Transverse colon (tissue), 4 donors: Measurements from ENCODE around the gene MKI67. TPM values are rescaled to one million over a fixed set of nuclear protein-coding genes. Genes with fewer than 3 reads are reported as not detected.

Experiments
- DNase-seq: peaks from one replicate; pipeline ENCODE4 v3.0.0-alpha.2; 2019
- H3K27ac ChIP-seq, 4 donors: fragments of 200-600 bp; sonication (generic); 2 replicates each; pipeline ENCODE4 v1.5.1; 2016 to 2018; ENCODE audit warnings: inconsistent platforms in 4 of 4
- H3K27me3 ChIP-seq: fragments of 200-600 bp; sonication (generic); 2 replicates; pipeline ENCODE4 v1.5.1; 2017; ENCODE audit warnings: inconsistent platforms
- H3K36me3 ChIP-seq, 4 donors: fragments of 200-600 bp; sonication (generic); 2 replicates each; pipeline ENCODE4 v1.5.1; 2017 to 2019; ENCODE audit warnings: inconsistent platforms in 4 of 4
- H3K4me1 ChIP-seq, 4 donors: fragments of 200-600 bp; sonication (generic); 2 replicates each; pipeline ENCODE4 v1.5.1; 2017 to 2020; ENCODE audit warnings: inconsistent platforms in 4 of 4
- H3K4me3 ChIP-seq, 4 donors: fragments of 200-600 bp; sonication (generic); 1 replicate in 1 of 4; 2 replicates in 3 of 4; pipeline versions ENCODE4 v1.5.1 to v1.6.1; 2017 to 2019; ENCODE audit warnings: inconsistent platforms in 4 of 4
- H3K9me3 ChIP-seq, 2 donors: fragments of 200-600 bp; sonication (generic); 2 replicates each; pipeline ENCODE4 v1.5.1; 2017 to 2019; ENCODE audit warnings: inconsistent platforms in 2 of 2
- EP300 ChIP-seq: sonication (generic); formaldehyde crosslinking; IDR thresholded peaks from one replicate; pipeline ENCODE4 v1.6.1; 2017; ENCODE audit warnings: antibody characterized with exemption, low read depth
- POLR2A ChIP-seq: fragments of 450-650 bp; IDR thresholded peaks from one replicate; pipeline ENCODE4 v1.6.1; 2016; ENCODE audit warnings: antibody characterized with exemption, mild to moderate bottlenecking, moderate library complexity
- POLR2AphosphoS5 ChIP-seq, 3 donors: sonication (generic); formaldehyde crosslinking; IDR thresholded peaks; one replicate each; pipeline ENCODE4 v1.6.1; 2016; ENCODE audit warnings: antibody characterized with exemption in 3 of 3
- WGBS, 2 donors: methylation state at CpG; one replicate each; pipeline ENCODE4 v1.1.5; 2018; ENCODE audit warnings: low coverage in 1 of 2; 5-methylcytosine and 5-hydroxymethylcytosine counted together
- in situ Hi-C, 4 donors: fragments of 200-750 bp; cut with MboI; loops; one replicate each; pipeline versions ENCODE4 v1.15.0 to v1.15.1; 2017; ENCODE audit warnings: low sequenced_read_pairs in 3 of 4, low pct_ligation_motif_present in 1 of 4, low pct_unique_long_range_greater_than_20kb in 1 of 4
- intact Hi-C: fragments of 100-400 bp; cut with DNase I; formaldehyde crosslinking; loops from one replicate; pipeline ENCODE4 v1.15.1; 2023; ENCODE audit warnings: low total_unique reads
- total RNA-seq, 4 donors: library from RNA; depleted of rRNA; stranded (reverse); fragments of >200 nt; gene quantifications; one replicate each; pipeline ENCODE4 v1.1.0, GENCODE V29; 2016
- TF ChIP-seq, protein P1 (sequence below), 5 experiments: fragments of 200-600 bp in 3 of 5; fragments of 450-650 bp in 2 of 5; sonication (generic) in 3 of 5; IDR thresholded peaks; 1 replicate in 2 of 5; 2 replicates in 3 of 5; pipeline ENCODE4 v1.5.1; 2016 to 2017; ENCODE audit warnings: antibody characterized with exemption in 5 of 5, inconsistent platforms in 3 of 5, mild to moderate bottlenecking in 2 of 5, moderate library complexity in 1 of 5

MKI67 gene
- total RNA-seq, 4 donors from 2014 or later = 4.5 to 40.8 (median 8.4) TPM

GRCh38 chr10:128047991-128048818 lies 78.0 kb downstream of the MKI67 start:
- Histone ChIP-seq H3K36me3 (no peaks in the 10 kb centered on the region), H3K4me3 (peak overlapping the region in 3 of 4 donors; percentile 3 to 43 (median 7)), H3K4me1 (peaks cover 3 to 30% (median 12%) of the 10 kb centered on the region in 4 donors), H3K27me3 (no peaks in the 10 kb centered on the region), H3K9me3 (no peaks in the 10 kb centered on the region), H3K27ac (peak overlapping the region; percentile 77 to 84 (median 82))
- peak; percentile 38 for DNase-seq
- 12 to 15% methylated on average over 9 to 21 of the region's 21 CpGs for WGBS, 2 donors
- TF ChIP-seq POLR2AphosphoS5 (IDR thresholded peaks at IDR 0.05) = peak in 1 of 3 donors; percentile 32
- TF ChIP-seq EP300 = no peak
- intact Hi-C loops = no loop called here
- in situ Hi-C loops = no loop called here

DNA sequence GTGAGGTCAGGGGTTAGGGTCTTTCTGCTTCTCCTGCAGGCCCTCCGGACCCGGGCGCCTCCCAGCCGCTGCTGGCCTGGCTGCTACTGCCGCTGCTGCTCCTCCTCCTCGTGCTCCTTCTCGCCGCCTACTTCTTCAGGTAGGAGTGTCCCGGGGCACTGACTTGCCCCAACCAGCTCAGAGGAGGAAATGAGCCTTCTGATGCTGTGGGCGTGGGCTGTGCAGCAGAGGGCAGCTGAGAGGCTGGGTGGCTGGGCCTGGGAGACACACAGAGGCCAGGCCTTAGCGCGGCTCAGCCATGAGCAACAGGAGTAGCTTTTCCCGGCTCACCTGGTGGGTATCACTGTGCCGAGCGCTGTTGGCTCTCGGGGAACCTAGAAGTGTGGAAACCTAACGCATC lies 78.9 kb downstream of the MKI67 start:
- Histone ChIP-seq H3K36me3 (no peaks in the 10 kb centered on the region), H3K4me3 (peak overlapping the region in 3 of 4 donors; percentile 3 to 43 (median 8)), H3K27me3 (no peaks in the 10 kb centered on the region), H3K4me1 (peaks cover 3 to 30% (median 12%) of the 10 kb centered on the region in 4 donors), H3K9me3 (no peaks in the 10 kb centered on the region), H3K27ac (peak overlapping the region; percentile 77 to 84 (median 82))
- TF ChIP-seq POLR2AphosphoS5 (IDR thresholded peaks at IDR 0.05) = peak; percentile 79 to 87 (median 85)
- peak; percentile 83 for TF ChIP-seq POLR2A
- no peak for TF ChIP-seq EP300
- 26% methylated on average over 17 of the region's 17 CpGs; no CpG with 5 or more reads in 1 of the 2 donors for WGBS, 2 donors
- intact Hi-C loops = no loop called here
- in situ Hi-C loops = no loop called here
- DNase-seq = peak; percentile 92

DNA sequence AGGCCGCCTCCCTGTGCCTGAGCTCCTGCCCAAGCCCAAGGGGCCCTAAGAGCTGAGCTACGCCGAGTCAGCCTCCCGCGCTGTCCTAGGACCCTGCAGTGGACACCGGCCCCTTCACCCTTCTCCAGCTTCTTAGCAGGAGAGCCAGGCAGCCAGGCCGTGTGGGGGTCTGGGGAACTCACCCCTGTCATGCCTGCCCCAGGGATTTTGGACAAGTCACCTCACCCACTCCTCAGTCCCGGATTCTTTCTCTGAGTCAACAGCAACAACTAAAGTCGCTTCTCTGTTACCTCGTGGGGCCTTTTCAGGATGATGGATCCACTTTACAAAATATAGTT lies 79.3 kb downstream of the MKI67 start:
- intact Hi-C loops (no loop called here), in situ Hi-C loops (no loop called here)
- TF ChIP-seq POLR2A (no peak), EP300 (no peak), POLR2AphosphoS5 (IDR thresholded peaks at IDR 0.05) (no peak)
- TF ChIP-seq, protein P1, sequence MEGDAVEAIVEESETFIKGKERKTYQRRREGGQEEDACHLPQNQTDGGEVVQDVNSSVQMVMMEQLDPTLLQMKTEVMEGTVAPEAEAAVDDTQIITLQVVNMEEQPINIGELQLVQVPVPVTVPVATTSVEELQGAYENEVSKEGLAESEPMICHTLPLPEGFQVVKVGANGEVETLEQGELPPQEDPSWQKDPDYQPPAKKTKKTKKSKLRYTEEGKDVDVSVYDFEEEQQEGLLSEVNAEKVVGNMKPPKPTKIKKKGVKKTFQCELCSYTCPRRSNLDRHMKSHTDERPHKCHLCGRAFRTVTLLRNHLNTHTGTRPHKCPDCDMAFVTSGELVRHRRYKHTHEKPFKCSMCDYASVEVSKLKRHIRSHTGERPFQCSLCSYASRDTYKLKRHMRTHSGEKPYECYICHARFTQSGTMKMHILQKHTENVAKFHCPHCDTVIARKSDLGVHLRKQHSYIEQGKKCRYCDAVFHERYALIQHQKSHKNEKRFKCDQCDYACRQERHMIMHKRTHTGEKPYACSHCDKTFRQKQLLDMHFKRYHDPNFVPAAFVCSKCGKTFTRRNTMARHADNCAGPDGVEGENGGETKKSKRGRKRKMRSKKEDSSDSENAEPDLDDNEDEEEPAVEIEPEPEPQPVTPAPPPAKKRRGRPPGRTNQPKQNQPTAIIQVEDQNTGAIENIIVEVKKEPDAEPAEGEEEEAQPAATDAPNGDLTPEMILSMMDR (IDR thresholded peaks at IDR 0.05) = no peak
- Histone ChIP-seq H3K27ac (peak overlapping the region; percentile 77 to 84 (median 82)), H3K27me3 (no peaks in the 10 kb centered on the region), H3K4me1 (peaks cover 3 to 30% (median 12%) of the 10 kb centered on the region in 4 donors), H3K36me3 (no peaks in the 10 kb centered on the region), H3K9me3 (no peaks in the 10 kb centered on the region), H3K4me3 (no peak overlapping the region)
- 65% methylated on average over 4 of the region's 10 CpGs; no CpG with 5 or more reads in 1 of the 2 donors for WGBS, 2 donors
- no peak for DNase-seq

Other genes starting within 250 kb of the MKI67 start
- 100 to 1,000 TPM in 2 of 4 donors, 10 to 100 TPM in 2; 35.2 to 167 (median 77.1) TPM for gene CLRN3, start 233.5 kb downstream of the MKI67 start, total RNA-seq
- 10 to 100 TPM; 25.7 to 43.6 (median 26.7) TPM for gene PTPRE, start 219.3 kb downstream of the MKI67 start, total RNA-seq